ENCODE measurements around the gene TGFBR3.

Gene TGFBR3

GRCh38 chr1:91851130-91852010 lies 34.6 kb downstream of the TGFBR3 start (continued):
- TF ChIP-seq ZBTB6 (tag by site-specific recombination; IDR thresholded peaks at IDR 0.05) = peak; percentile 82
- no peak for TF ChIP-seq ZNF571 (tag by site-specific recombination; IDR thresholded peaks at IDR 0.05)
- TF ChIP-seq ZNF416 (tag by site-specific recombination; IDR thresholded peaks at IDR 0.05) = no peak
- no peak for TF ChIP-seq ZNF140 (tag by site-specific recombination; IDR thresholded peaks at IDR 0.05)
- TF ChIP-seq PRDM1 (tag by site-specific recombination; IDR thresholded peaks at IDR 0.05) = no peak
- TF ChIP-seq ZNF658 (tag by site-specific recombination; IDR thresholded peaks at IDR 0.05) = no peak
- TF ChIP-seq ZNF707 (tag by site-specific recombination; IDR thresholded peaks at IDR 0.05) = no peak
- TF ChIP-seq ZBTB17 (tag by site-specific recombination; IDR thresholded peaks at IDR 0.05) = peak; percentile 98
- TF ChIP-seq EGR2 (tag by site-specific recombination; IDR thresholded peaks at IDR 0.05; ENCODE audit: low read depth) = no peak
- peak; percentile 89 for TF ChIP-seq GFI1B (tag by site-specific recombination; IDR thresholded peaks at IDR 0.05)
- TF ChIP-seq WT1 (tag by site-specific recombination; IDR thresholded peaks at IDR 0.05) = peak; percentile 97
- TF ChIP-seq ZNF324 (tag by site-specific recombination; IDR thresholded peaks at IDR 0.05) = 0 out of 2 replicates have a peak, but pooled peaks have one; percentile 48
- TF ChIP-seq ZNF426 (tag by site-specific recombination; IDR thresholded peaks at IDR 0.05) = no peak
- TF ChIP-seq ZEB2 (tag by site-specific recombination; IDR thresholded peaks at IDR 0.05) = peak; percentile 78; the same call in 1 of the 2 replicates
- TF ChIP-seq ZNF114 (tag by site-specific recombination; IDR thresholded peaks at IDR 0.05) = no peak
- TF ChIP-seq ZNF37A (tag by site-specific recombination; IDR thresholded peaks at IDR 0.05) = no peak
- no peak for TF ChIP-seq ZNF292 (tag by site-specific recombination; IDR thresholded peaks at IDR 0.05; ENCODE audit: borderline replicate concordance, low read depth)
- no peak for TF ChIP-seq ZFP41 (tag by site-specific recombination; IDR thresholded peaks at IDR 0.05; ENCODE audit: borderline replicate concordance)
- no peak for TF ChIP-seq ZNF549 (tag by site-specific recombination; IDR thresholded peaks at IDR 0.05)
- no peak for TF ChIP-seq ZNF280D (tag by site-specific recombination; IDR thresholded peaks at IDR 0.05)
- no peak for TF ChIP-seq ZNF157 (tag by site-specific recombination; IDR thresholded peaks at IDR 0.05)
- TF ChIP-seq BCL11A (tag by site-specific recombination; IDR thresholded peaks at IDR 0.05; ENCODE audit: low read depth) = peak; percentile 55
- no peak for TF ChIP-seq RBAK (tag by site-specific recombination; IDR thresholded peaks at IDR 0.05)
- TF ChIP-seq ZNF521 (tag by site-specific recombination; IDR thresholded peaks at IDR 0.05) = no peak
- TF ChIP-seq, protein P1, sequence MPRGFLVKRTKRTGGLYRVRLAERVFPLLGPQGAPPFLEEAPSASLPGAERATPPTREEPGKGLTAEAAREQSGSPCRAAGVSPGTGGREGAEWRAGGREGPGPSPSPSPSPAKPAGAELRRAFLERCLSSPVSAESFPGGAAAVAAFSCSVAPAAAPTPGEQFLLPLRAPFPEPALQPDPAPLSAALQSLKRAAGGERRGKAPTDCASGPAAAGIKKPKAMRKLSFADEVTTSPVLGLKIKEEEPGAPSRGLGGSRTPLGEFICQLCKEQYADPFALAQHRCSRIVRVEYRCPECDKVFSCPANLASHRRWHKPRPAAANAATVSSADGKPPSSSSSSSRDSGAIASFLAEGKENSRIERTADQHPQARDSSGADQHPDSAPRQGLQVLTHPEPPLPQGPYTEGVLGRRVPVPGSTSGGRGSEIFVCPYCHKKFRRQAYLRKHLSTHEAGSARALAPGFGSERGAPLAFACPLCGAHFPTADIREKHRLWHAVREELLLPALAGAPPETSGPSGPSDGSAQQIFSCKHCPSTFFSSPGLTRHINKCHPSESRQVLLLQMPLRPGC (tag by site-specific recombination; IDR thresholded peaks at IDR 0.05) = peak; percentile 74
- TF ChIP-seq, protein P2, sequence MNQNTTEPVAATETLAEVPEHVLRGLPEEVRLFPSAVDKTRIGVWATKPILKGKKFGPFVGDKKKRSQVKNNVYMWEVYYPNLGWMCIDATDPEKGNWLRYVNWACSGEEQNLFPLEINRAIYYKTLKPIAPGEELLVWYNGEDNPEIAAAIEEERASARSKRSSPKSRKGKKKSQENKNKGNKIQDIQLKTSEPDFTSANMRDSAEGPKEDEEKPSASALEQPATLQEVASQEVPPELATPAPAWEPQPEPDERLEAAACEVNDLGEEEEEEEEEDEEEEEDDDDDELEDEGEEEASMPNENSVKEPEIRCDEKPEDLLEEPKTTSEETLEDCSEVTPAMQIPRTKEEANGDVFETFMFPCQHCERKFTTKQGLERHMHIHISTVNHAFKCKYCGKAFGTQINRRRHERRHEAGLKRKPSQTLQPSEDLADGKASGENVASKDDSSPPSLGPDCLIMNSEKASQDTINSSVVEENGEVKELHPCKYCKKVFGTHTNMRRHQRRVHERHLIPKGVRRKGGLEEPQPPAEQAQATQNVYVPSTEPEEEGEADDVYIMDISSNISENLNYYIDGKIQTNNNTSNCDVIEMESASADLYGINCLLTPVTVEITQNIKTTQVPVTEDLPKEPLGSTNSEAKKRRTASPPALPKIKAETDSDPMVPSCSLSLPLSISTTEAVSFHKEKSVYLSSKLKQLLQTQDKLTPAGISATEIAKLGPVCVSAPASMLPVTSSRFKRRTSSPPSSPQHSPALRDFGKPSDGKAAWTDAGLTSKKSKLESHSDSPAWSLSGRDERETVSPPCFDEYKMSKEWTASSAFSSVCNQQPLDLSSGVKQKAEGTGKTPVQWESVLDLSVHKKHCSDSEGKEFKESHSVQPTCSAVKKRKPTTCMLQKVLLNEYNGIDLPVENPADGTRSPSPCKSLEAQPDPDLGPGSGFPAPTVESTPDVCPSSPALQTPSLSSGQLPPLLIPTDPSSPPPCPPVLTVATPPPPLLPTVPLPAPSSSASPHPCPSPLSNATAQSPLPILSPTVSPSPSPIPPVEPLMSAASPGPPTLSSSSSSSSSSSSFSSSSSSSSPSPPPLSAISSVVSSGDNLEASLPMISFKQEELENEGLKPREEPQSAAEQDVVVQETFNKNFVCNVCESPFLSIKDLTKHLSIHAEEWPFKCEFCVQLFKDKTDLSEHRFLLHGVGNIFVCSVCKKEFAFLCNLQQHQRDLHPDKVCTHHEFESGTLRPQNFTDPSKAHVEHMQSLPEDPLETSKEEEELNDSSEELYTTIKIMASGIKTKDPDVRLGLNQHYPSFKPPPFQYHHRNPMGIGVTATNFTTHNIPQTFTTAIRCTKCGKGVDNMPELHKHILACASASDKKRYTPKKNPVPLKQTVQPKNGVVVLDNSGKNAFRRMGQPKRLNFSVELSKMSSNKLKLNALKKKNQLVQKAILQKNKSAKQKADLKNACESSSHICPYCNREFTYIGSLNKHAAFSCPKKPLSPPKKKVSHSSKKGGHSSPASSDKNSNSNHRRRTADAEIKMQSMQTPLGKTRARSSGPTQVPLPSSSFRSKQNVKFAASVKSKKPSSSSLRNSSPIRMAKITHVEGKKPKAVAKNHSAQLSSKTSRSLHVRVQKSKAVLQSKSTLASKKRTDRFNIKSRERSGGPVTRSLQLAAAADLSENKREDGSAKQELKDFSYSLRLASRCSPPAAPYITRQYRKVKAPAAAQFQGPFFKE (tag by site-specific recombination; IDR thresholded peaks at IDR 0.05; ENCODE audit: borderline replicate concordance) = no peak
- peak; percentile 25; the same call in 1 of the 2 replicates for TF ChIP-seq ZBTB8A (tag by site-specific recombination; IDR thresholded peaks at IDR 0.05)
- peak; percentile 59; the same call in 1 of the 2 replicates for TF ChIP-seq MZF1 (tag by site-specific recombination; IDR thresholded peaks at IDR 0.05; ENCODE audit: borderline replicate concordance)
- peak; percentile 84 for TF ChIP-seq OVOL3 (tag by site-specific recombination; IDR thresholded peaks at IDR 0.05)
